NCI-H1694 (cell line): ENCODE data around the gene AP4M1.
"Not testable (repeated sequence)": the region's sequence is repeated elsewhere in the genome, so short reads cannot be mapped to it uniquely, and the experiment has no call there.

Experiments used
- DNase-seq: peaks from one replicate; lab custom pipeline; 2025; lab: John Stamatoyannopoulos, UW

Gene AP4M1

DNA sequence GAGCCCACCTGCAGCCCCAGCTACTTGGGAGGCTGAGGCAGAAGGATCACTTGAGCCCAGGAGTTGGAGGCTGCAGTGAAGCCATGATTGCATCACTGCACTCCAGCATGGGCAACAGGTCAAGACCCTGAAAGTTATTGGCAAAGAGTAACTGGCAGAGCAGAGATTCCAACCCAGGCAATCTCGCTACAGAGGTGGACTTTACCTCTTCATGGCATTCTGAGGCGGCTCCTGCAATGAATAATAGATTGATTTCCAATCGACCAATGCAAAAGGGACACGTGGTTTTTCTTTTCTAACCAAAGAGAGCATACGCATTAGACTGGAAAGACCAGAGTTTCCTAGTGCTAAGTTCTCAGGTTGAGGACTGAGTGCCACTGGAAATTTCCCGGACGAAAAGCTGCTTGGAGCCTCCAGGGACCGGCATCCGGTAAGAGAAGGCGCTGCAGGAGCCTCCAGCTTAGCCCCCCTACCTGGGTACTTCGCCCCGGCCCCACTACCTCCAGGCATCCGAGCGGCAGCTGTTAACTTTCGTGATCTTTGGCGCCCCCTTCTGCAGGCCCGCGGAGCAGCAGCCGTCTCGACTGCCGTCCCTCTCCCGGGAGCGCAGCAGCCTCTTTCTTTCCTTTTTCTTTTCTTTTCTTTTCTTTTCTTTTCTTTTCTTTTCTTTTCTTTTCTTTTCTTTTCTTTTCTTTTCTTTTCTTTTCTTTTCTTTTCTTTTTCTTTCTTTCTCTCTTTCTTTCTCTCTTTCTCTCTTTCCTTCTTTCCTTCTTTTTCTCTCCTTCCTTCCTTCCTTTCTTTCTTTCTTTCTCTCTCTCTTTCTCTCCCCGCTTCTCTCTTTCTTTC, 29.4 kb downstream of the AP4M1 start:
- peak; percentile 69 for DNase-seq

GRCh38 chr7:100132126-100132525, 30.7 kb downstream of the AP4M1 start:
- DNase-seq, result no peak

DNA sequence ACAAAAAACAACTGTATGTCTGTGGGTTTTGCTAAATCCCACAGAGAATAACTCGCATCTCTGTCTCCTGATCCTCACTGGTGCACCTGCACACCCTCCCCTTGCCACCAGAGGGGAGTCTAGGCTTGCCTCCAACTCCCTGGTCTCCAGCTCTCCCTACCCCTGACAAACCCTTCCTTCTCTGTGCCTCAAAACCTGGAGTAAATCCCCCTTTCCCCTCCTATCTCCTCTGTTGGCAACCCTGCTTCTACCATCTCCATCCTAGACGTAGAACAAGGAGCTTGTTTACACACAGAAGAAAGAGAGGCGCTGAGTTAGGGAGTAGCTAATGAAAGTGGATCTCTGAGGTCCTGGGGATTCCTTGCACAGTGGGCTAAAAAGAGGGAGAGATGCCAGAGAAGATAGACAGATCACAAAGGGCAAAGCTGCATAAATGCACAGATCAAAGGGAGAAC, 31.3 kb downstream of the AP4M1 start:
- DNase-seq, result peak; percentile 71

GRCh38 chr7:100137851-100138760, 36.7 kb downstream of the AP4M1 start:
- DNase-seq, result no peak

DNA sequence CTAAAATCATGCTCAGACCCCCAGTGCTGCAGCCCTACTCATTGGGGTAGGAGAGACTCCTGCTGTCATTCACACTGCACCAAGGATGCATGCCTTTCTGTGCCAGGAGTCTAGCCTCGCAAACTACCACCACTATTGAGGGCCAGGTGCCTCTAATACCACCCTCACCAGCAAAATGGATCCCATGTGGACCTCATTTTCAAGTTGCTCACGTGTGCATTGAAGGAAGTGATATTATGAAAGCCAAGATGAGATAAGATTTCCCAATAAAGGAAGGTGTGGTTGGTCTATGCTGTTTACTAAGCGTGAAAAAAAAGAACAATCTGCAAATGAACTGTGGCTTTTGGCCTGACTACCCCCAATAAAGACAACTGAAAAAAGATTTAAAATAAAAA, 40.1 kb downstream of the AP4M1 start:
- DNase-seq, result no peak

GRCh38 chr7:100142461-100142860, 41.0 kb downstream of the AP4M1 start:
- no peak for DNase-seq

DNA sequence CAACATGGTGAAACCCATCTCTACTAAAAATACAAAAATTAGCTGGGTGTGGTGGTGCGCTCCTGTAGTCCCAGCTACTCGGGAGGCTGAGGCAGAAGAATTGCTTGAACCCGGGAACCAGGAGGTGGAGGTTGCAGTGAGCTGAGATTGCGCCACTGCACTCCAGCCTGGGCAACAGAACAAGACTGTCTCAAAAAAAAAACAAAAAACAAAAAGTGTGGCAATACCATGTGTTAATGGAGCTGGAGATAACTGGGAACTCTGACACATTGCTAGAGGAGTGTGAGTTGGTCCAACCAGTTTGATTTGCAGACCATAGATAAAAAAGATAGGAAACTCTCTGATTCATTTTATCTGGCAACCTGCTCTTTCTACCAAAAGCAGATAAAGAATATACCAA, 44.9 kb downstream of the AP4M1 start:
- DNase-seq, result not testable (repeated sequence)

- DNase-seq, result no peak
Observed at GRCh38 chr7:100147278-100147677, 45.8 kb downstream of the AP4M1 start.

DNA sequence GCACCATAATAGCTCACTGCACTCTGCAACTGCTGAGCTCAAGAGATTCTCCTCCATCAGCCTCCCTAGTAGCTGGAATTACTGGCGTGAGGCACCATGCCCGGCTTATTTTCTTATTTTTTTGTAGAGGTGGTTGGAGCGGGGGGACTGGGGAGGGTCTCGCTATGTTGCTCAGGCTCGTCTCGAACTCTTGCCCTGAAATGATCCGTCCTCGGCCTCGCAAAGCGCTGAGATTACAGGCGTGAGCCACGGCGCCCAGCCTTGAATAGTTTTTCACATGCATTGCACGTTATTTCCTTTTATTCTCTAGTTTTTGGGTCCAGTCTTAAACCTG, 46.7 kb downstream of the AP4M1 start:
- no peak for DNase-seq

DNA sequence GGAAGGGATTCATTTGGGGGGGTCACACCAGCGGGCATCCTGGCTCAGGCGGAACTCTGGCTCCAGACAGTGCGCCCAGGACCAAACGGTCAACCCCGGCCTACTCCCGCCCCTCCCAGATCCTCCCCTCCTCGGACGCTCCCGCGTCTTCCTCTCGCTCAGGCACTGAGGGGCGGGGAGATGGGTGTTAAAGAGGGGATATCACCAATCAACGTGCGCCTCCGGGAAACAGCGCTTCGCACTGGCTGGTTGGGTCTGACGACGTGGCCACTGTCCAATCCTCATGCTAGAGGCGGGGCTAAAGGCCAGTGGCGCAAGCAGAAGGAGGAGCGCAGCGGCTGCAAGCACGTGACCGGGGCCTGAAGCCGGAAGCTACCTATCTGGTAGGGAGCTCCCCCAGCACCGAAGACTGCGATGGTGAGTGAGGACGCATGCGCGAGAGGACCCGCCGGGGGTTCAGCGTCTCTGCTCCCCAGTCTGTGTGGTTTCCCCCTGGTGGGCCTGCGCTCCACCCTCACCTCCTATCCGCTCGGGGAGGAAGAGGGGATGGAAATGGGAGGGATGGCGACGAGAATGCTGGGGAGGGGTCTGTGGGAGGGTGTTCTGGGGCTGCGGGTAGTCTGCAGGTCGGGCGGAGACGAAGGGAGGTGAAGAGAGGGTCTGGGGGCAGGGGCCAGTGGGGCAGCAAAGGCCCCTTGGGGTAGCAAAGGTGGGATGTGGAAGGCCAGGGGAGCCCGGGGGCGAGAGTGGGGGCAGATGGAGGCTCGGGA, 47.3 kb downstream of the AP4M1 start, which contains the start of gene LAMTOR4:
TSS of gene LAMTOR4 (plus strand) at position 360 of the 770 bp plus-strand sequence. CDS start at position 415, 55 bp downstream.
- DNase-seq, result peak; percentile 99

GRCh38 chr7:100152404-100152803, 51.0 kb downstream of the AP4M1 start:
- no peak for DNase-seq

GRCh38 chr7:100152937-100153666, 51.7 kb downstream of the AP4M1 start:
- DNase-seq, result no peak

DNA sequence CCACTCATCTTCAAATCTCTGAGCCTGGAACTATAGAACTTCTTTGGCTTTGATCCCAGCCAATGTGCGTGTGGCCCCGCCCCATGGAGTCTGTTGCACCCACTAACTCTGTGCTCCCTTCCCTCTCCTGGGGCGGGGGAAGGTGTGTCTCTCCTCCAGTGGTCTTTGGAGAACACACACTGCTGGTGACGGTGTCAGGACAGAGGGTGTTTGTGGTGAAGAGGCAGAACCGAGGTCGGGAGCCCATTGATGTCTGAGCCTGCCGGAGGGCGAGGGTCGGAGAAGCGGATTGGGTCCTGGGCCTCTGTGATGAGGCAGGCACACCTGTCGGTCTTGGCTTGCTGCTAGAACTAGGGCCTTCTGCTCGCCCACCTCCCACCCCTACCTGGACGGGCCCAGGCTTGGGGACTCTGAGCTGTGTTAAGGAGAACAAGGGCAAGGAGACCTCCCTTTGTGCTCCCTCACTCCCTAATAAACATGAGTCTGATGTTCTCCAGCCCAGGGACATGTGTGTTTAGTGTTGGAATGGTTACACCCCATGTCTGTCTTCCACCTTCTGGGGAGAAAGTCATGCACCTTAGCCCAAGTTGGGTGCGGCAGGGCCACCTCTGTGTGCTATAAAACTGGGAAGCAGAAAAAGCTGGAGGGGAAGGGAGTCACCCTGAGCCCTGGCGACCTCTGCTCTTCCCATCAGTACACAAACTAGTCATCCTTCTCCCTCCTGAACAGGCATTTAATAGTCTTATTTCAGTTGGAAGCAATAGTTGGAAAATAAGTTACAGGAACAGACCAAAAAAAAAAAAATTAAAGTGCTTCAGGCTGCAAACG, 52.5 kb downstream of the AP4M1 start:
- no peak for DNase-seq

GRCh38 chr7:100154651-100155491, 53.4 kb downstream of the AP4M1 start:
- DNase-seq, result no peak

DNA sequence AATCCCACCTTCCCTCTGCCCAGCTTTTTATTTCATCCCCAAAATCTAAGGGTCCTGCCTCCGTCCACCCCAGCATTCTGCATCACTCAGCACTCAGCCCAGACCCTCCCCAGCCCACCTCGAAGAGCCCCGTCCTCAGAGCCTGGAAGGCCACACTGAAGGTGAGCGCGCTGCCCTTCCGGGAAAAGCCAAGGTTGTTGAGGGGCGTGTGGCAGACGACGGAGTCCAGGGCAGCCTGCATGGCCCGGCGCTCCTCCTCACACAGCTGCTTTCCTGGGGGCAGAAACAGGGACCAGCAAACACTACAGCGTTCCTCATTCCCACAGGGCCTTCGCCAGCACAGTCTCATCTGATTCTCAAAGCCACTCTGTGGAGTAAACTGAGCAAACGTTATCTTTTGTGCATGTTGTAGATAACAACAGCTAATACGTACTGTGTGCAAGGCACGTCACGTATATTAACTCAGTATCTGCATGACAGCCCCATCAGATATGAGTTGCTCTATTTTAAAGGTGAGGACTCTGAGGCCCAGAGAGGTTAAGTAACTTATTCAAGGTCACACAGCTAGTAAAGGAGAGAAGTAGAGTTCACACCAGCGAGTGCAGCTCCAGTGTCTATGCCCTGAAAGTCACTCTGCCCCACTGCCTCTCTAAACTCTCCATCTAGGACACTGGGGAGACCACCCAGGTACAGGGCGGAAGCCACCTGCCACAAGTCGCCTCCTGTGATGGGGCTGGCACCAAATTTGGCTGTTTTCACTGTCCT, 54.3 kb downstream of the AP4M1 start:
- no peak for DNase-seq

DNA sequence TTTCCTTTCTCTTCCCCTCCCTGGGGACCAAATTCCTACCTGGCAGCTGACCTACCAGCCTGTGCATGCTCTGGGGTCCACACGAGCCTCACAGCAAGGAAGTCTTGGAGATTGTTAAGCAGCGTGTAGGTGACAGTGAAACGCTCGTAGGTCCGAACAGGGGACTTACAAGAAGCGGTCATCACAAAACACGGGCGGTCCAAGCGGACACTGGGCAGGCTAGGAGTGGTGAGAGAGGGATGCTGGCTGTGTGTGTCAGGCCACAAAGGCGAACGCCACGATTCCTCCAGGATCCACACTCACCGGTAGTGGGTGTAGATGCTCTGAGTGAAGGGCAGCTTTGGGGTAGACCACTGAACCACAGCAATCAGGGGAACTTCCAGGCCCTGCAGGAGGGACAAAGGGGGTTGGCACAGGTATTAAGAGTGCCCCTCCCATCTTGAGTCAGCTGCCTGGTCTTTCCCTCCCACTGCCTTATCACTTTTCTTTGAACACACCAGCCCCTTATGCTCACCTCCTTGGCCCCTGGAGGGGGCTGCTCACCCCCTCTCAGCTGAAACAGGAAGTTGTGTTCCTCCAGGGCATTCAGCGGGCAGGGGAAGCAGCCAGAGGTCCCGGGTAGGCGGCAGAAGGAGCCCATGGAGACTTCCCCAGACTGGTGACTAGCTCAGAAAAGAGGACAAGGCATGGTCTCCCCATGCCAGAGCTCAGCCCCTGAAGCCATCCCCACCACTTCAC, 55.1 kb downstream of the AP4M1 start:
- no peak for DNase-seq

DNA sequence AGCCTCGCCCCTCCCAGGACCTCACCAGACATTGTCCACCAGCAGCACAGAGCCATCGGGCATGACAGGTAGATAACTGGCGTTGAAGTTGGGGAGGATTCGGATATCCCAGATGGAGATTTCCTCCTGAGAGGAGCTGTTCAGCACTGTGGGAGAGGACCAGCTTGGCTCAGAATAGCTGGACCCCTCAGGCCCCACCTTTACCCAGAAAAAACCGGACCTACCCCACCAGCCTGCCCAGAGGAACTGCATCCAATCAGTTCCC, 55.6 kb downstream of the AP4M1 start:
- no peak for DNase-seq
